Neural cell (in vitro differentiated cells): Measurements from ENCODE around the gene FAM43B. TPM values are rescaled to one million over a fixed set of nuclear protein-coding genes. Genes with fewer than 3 reads are reported as not detected.

Experiments used
- H2AFZ ChIP-seq: fragments of 200-600, 300-800 bp; sonication (generic), shearing (Covaris generic); 2 replicates; pipeline ENCODE4 v1.6.0; 2014; ENCODE audit warnings: low read depth, mild to moderate bottlenecking, antibody characterized with exemption, low read length, moderate library complexity
- H3F3A ChIP-seq: fragments of 200-600 bp; shearing (Covaris generic); 2 replicates; pipeline ENCODE4 v1.6.1; 2016; ENCODE audit warnings: mild to moderate bottlenecking, moderate library complexity, mixed read lengths, antibody characterized with exemption, low read length; ENCODE audit not compliant: insufficient read depth, poor library complexity, severe bottlenecking
- H3K27ac ChIP-seq: fragments of 200-600, 300-800 bp; sonication (generic), shearing (Covaris generic); 2 replicates; pipeline ENCODE4 v1.5.1; 2014; ENCODE audit warnings: mild to moderate bottlenecking, low read length, moderate library complexity
- H3K27me3 ChIP-seq: fragments of 300-800, 200-600 bp; sonication (generic), shearing (Covaris generic); 2 replicates; pipeline ENCODE4 v1.6.0; 2014; ENCODE audit warnings: mild to moderate bottlenecking, low read depth, low read length, moderate library complexity; ENCODE audit not compliant: insufficient read depth
- H3K36me3 ChIP-seq: fragments of 300-800, 200-600 bp; sonication (generic), shearing (Covaris generic); 2 replicates; pipeline ENCODE4 v1.5.1; 2014; ENCODE audit warnings: mild to moderate bottlenecking, antibody characterized with exemption, low read length, moderate library complexity; ENCODE audit not compliant: insufficient read depth
- H3K4me2 ChIP-seq: fragments of 300-800, 200-600 bp; sonication (generic), shearing (Covaris generic); 2 replicates; pipeline ENCODE4 v1.6.0; 2014; ENCODE audit warnings: mild to moderate bottlenecking, low read length
- H3K4me3 ChIP-seq: fragments of 300-800, 200-600 bp; sonication (generic), shearing (Covaris generic); 2 replicates; pipeline ENCODE4 v1.5.1; 2014; ENCODE audit warnings: mild to moderate bottlenecking, low read length, moderate library complexity
- H3K79me2 ChIP-seq: fragments of 200-600 bp; shearing (Covaris generic); replicated peaks from 2 replicates; pipeline ENCODE4 v1.6.0; 2014; ENCODE audit warnings: mild to moderate bottlenecking, low read length, moderate library complexity; ENCODE audit not compliant: insufficient read depth
- H3K9ac ChIP-seq: fragments of 300-800, 200-600 bp; sonication (generic), shearing (Covaris generic); 2 replicates; pipeline ENCODE4 v1.6.1; 2016; ENCODE audit warnings: mild to moderate bottlenecking, low read length, mixed read lengths
- H3K9me2 ChIP-seq: fragments of 200-600 bp; shearing (Covaris generic); 2 replicates; pipeline ENCODE4 v1.6.1; 2016; ENCODE audit warnings: mild to moderate bottlenecking, low read length, mixed read lengths; ENCODE audit not compliant: insufficient read depth
- H3K9me3 ChIP-seq: fragments of 200-600, 300-800 bp; sonication (generic), shearing (Covaris generic); 2 replicates; pipeline ENCODE4 v1.6.1; 2016; ENCODE audit warnings: mild to moderate bottlenecking, mixed run types, low read length, moderate library complexity, mixed read lengths
- H4K20me1 ChIP-seq: fragments of 200-600 bp; shearing (Covaris generic); 2 replicates; pipeline ENCODE4 v1.6.1; 2016; ENCODE audit warnings: mild to moderate bottlenecking, mixed run types; ENCODE audit not compliant: insufficient read depth
- EP300 ChIP-seq: fragments of 450-650 bp; conservative IDR thresholded peaks from 2 replicates; pipeline ENCODE4 v1.6.1; 2014; ENCODE audit warnings: antibody characterized with exemption, mild to moderate bottlenecking, moderate library complexity; ENCODE audit not compliant: poor library complexity, severe bottlenecking
- EZH2 ChIP-seq: fragments of 200-600, 300-800 bp; shearing (Covaris generic), sonication (generic); IDR thresholded peaks from 2 replicates; pipeline ENCODE4 v1.6.1; 2014; ENCODE audit warnings: antibody characterized with exemption, low read length, borderline replicate concordance, mild to moderate bottlenecking; ENCODE audit not compliant: insufficient read depth, poor library complexity, severe bottlenecking
- MXI1 ChIP-seq: fragments of 450-650 bp; conservative IDR thresholded peaks from 2 replicates; pipeline ENCODE4 v1.6.1; 2014; ENCODE audit warnings: antibody characterized with exemption, mild to moderate bottlenecking; ENCODE audit not compliant: poor library complexity, severe bottlenecking
- POLR2AphosphoS5 ChIP-seq: IDR thresholded peaks from 2 replicates; pipeline ENCODE4 v1.6.1; 2012
- RAD21 ChIP-seq: fragments of 450-650 bp; conservative IDR thresholded peaks from 2 replicates; pipeline ENCODE4 v1.6.1; 2014; ENCODE audit warnings: antibody characterized with exemption, mild to moderate bottlenecking, moderate library complexity
- polyA plus RNA-seq: library from polyadenylated mRNA; depleted of rRNA; stranded (reverse); fragments of >200 nt; gene quantifications from 2 replicates; pipeline ENCODE4 v1.2.3, GENCODE V29; 2014
- TF ChIP-seq, protein P1 (sequence below): IDR thresholded peaks from 2 replicates; pipeline ENCODE4 v1.6.1; 2012; ENCODE audit warnings: borderline replicate concordance
- TF ChIP-seq, protein P2 (sequence below): fragments of 450-650 bp; IDR thresholded peaks from 2 replicates; pipeline ENCODE4 v1.5.1; 2014; ENCODE audit warnings: antibody characterized with exemption, mild to moderate bottlenecking, moderate library complexity; ENCODE audit not compliant: poor library complexity, severe bottlenecking

Gene FAM43B
- polyA plus RNA-seq, 1 donor from 2014 or later: 1.3 TPM

DNA sequence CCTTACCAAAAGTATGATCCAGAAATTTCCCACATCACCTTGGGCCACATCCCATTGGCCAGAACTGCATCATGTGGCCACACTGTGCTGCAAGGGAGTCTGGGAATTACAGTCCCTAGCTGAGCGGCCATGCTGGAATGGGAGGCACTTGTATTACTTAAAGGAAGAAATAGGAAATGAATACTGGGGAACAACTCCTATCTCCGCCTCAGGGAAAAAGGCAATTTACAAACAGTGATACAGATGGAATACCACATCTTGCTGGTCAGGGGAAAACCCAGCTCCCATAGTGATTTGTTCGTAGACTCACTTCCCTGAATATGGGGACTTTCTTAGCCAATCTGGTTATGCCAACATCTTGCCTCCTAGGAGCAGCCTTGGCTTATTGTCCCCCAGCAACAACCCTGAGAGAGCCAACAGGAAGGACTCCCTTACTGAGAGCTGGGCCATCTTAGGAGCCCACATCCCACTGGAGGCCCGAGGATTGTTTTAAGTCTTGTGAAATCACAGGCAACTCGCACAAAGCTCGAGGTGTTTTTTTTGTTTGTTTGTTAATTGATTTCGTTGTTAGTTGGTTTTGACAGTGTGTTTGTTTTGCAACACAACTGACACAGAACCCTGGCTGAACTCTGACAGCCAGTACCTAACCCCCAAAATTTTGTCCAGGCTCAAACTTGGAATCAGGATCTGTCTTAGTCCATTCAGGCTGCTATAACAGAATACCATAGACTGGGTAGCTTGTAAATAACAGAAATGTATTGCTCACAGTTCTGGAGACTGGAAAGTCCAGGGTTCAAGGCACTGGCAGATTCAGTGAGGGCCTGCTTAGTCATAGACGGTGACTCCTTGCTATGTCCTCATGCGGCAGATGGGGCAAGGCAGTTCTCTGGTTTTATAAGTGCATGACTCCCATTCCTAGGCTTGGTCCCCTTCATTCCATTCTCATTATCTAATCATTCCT is 51.4 kb downstream of the FAM43B start:
- Histone ChIP-seq H3F3A (no peaks in the 10 kb centered on the region), H3K36me3 (no peaks in the 10 kb centered on the region), H3K9ac (no peak overlapping the region), H3K79me2 (no peaks in the 10 kb centered on the region), H3K9me2 (no peaks in the 10 kb centered on the region), H4K20me1 (no peaks in the 10 kb centered on the region), H3K27ac (no peak overlapping the region), H3K4me3 (no peak overlapping the region), H3K4me2 (no peak overlapping the region), H3K27me3 (no peaks in the 10 kb centered on the region), H2AFZ (no peak overlapping the region), H3K9me3 (no peaks in the 10 kb centered on the region)
- TF ChIP-seq POLR2AphosphoS5: no peak
- TF ChIP-seq RAD21: no peak
- TF ChIP-seq, protein P1, sequence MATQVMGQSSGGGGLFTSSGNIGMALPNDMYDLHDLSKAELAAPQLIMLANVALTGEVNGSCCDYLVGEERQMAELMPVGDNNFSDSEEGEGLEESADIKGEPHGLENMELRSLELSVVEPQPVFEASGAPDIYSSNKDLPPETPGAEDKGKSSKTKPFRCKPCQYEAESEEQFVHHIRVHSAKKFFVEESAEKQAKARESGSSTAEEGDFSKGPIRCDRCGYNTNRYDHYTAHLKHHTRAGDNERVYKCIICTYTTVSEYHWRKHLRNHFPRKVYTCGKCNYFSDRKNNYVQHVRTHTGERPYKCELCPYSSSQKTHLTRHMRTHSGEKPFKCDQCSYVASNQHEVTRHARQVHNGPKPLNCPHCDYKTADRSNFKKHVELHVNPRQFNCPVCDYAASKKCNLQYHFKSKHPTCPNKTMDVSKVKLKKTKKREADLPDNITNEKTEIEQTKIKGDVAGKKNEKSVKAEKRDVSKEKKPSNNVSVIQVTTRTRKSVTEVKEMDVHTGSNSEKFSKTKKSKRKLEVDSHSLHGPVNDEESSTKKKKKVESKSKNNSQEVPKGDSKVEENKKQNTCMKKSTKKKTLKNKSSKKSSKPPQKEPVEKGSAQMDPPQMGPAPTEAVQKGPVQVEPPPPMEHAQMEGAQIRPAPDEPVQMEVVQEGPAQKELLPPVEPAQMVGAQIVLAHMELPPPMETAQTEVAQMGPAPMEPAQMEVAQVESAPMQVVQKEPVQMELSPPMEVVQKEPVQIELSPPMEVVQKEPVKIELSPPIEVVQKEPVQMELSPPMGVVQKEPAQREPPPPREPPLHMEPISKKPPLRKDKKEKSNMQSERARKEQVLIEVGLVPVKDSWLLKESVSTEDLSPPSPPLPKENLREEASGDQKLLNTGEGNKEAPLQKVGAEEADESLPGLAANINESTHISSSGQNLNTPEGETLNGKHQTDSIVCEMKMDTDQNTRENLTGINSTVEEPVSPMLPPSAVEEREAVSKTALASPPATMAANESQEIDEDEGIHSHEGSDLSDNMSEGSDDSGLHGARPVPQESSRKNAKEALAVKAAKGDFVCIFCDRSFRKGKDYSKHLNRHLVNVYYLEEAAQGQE: no peak
- TF ChIP-seq MXI1: no peak
- TF ChIP-seq EZH2: no peak
- no peak for TF ChIP-seq EP300
- TF ChIP-seq, protein P2, sequence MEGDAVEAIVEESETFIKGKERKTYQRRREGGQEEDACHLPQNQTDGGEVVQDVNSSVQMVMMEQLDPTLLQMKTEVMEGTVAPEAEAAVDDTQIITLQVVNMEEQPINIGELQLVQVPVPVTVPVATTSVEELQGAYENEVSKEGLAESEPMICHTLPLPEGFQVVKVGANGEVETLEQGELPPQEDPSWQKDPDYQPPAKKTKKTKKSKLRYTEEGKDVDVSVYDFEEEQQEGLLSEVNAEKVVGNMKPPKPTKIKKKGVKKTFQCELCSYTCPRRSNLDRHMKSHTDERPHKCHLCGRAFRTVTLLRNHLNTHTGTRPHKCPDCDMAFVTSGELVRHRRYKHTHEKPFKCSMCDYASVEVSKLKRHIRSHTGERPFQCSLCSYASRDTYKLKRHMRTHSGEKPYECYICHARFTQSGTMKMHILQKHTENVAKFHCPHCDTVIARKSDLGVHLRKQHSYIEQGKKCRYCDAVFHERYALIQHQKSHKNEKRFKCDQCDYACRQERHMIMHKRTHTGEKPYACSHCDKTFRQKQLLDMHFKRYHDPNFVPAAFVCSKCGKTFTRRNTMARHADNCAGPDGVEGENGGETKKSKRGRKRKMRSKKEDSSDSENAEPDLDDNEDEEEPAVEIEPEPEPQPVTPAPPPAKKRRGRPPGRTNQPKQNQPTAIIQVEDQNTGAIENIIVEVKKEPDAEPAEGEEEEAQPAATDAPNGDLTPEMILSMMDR: no peak

Other genes with a start within 250 kb of the FAM43B start
- gene CAMK2N1, start 66.4 kb upstream of the FAM43B start, polyA plus RNA-seq: 54.2 and 67.1 TPM in 2 replicates
- 13.5 TPM in 2 replicates for gene MUL1, start 44.4 kb upstream of the FAM43B start, polyA plus RNA-seq
- not detected in 2 replicates for gene CDA, start 36.5 kb downstream of the FAM43B start, polyA plus RNA-seq
- 73.4 and 95.3 TPM in 2 replicates for gene PINK1, start 80.9 kb downstream of the FAM43B start, polyA plus RNA-seq
- 177 and 216 TPM in 2 replicates for gene DDOST, start 108.8 kb downstream of the FAM43B start, polyA plus RNA-seq
- gene KIF17, start 165.4 kb downstream of the FAM43B start, polyA plus RNA-seq: 8.7 and 10.0 TPM in 2 replicates
- 14.1 and 27.9 TPM in 2 replicates for gene SH2D5, start 180.1 kb downstream of the FAM43B start, polyA plus RNA-seq
- gene HP1BP3, start 234.7 kb downstream of the FAM43B start, polyA plus RNA-seq: 389 and 425 TPM in 2 replicates